ENCODE measurements around the gene NAP1L5. TPM values are rescaled to one million over a fixed set of nuclear protein-coding genes. Genes with fewer than 3 reads are reported as not detected.

The NAP1L5 gene
- total and polyA plus RNA-seq, 2 experiments from 2014 or later: 2.0 to 2.4 TPM

DNA sequence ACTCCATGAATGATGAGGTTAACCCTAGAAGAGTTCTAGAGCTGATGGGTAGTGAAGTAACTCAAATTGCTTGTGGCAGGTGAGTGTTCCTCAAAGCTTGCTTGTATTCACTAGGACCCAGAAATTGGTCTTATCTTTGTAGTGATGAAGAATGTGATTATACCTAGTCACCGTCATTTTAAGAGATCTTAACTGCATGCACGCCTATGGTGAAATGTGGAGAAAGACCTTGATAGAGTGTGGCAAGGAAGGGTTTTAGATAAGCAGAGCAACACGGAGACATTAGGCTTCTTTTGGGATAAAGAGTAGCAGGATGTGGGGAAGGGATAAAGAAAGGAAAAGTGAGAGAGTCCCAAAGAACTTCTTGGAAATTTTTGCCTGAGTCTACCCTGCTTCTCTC lies 42.4 kb downstream of the NAP1L5 start:
- no peaks in the 10 kb centered on the region for H3K79me2 ChIP-seq (replicated peaks; ENCODE audit: insufficient read depth)

More for the DNA sequence above, 42.4 kb downstream of the NAP1L5 start:
- no peaks in the 10 kb centered on the region for H4K20me1 ChIP-seq (replicated peaks; ENCODE audit: insufficient read depth)
- no peak overlapping the region for H2AFZ ChIP-seq
- no peaks in the 10 kb centered on the region; the same call in 2 of the 3 replicates for H3K9me3 Mint-ChIP-seq
- DNase-seq (ENCODE audit: low spot score) (no peak), ATAC-seq (no peak)
- no peak overlapping the region for H3K4me3 ChIP-seq
- H3F3A ChIP-seq (replicated peaks; ENCODE audit: low read depth): no peaks in the 10 kb centered on the region
- no peaks in the 10 kb centered on the region for H3K27me3 ChIP-seq (ENCODE audit: insufficient read depth)
- no peak overlapping the region for H3K27ac Mint-ChIP-seq
- peaks cover 6% of the 10 kb centered on the region for H3K27me3 Mint-ChIP-seq (ENCODE audit: insufficient read depth, low read depth, poor library complexity)
- peaks cover 12% of the 10 kb centered on the region for H3K4me1 ChIP-seq (ENCODE audit: insufficient read depth)
- peaks cover 17% of the 10 kb centered on the region; the same call in 2 of the 3 replicates for H3K4me1 Mint-ChIP-seq
- no peak overlapping the region for H3K27ac ChIP-seq (ENCODE audit: low read depth)
- TF ChIP-seq ZNF331 (CRISPR knock-in tag; IDR thresholded peaks at IDR 0.05; ENCODE audit: low read depth) (no peak), POLR2AphosphoS5 (IDR thresholded peaks at IDR 0.05; ENCODE audit: low read depth) (no peak), NANOG (IDR thresholded peaks at IDR 0.05; ENCODE audit: borderline replicate concordance) (no peak), CTCF (conservative IDR thresholded peaks at IDR 0.05; ENCODE audit: low read depth in 2 of 2) (no peak), EZH2phosphoT487 (IDR thresholded peaks at IDR 0.05; ENCODE audit: unreplicated experiment) (no peak), EZH2 (IDR thresholded peaks at IDR 0.05; ENCODE audit: low read depth, unreplicated experiment) (no peak), STAT1 (IDR thresholded peaks at IDR 0.05; ENCODE audit: unreplicated experiment) (no peak), ZNF462 (CRISPR knock-in tag; IDR thresholded peaks at IDR 0.05) (no peak), ZNF114 (CRISPR knock-in tag; IDR thresholded peaks at IDR 0.05) (no peak), JUNB (IDR thresholded peaks at IDR 0.05; ENCODE audit: unreplicated experiment) (no peak), CREB1 (CRISPR knock-in tag; IDR thresholded peaks at IDR 0.05; ENCODE audit: low read depth) (no peak)
- TF ChIP-seq, protein P1, sequence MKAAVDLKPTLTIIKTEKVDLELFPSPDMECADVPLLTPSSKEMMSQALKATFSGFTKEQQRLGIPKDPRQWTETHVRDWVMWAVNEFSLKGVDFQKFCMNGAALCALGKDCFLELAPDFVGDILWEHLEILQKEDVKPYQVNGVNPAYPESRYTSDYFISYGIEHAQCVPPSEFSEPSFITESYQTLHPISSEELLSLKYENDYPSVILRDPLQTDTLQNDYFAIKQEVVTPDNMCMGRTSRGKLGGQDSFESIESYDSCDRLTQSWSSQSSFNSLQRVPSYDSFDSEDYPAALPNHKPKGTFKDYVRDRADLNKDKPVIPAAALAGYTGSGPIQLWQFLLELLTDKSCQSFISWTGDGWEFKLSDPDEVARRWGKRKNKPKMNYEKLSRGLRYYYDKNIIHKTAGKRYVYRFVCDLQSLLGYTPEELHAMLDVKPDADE (IDR thresholded peaks at IDR 0.05): no peak
- TF ChIP-seq, protein P2, sequence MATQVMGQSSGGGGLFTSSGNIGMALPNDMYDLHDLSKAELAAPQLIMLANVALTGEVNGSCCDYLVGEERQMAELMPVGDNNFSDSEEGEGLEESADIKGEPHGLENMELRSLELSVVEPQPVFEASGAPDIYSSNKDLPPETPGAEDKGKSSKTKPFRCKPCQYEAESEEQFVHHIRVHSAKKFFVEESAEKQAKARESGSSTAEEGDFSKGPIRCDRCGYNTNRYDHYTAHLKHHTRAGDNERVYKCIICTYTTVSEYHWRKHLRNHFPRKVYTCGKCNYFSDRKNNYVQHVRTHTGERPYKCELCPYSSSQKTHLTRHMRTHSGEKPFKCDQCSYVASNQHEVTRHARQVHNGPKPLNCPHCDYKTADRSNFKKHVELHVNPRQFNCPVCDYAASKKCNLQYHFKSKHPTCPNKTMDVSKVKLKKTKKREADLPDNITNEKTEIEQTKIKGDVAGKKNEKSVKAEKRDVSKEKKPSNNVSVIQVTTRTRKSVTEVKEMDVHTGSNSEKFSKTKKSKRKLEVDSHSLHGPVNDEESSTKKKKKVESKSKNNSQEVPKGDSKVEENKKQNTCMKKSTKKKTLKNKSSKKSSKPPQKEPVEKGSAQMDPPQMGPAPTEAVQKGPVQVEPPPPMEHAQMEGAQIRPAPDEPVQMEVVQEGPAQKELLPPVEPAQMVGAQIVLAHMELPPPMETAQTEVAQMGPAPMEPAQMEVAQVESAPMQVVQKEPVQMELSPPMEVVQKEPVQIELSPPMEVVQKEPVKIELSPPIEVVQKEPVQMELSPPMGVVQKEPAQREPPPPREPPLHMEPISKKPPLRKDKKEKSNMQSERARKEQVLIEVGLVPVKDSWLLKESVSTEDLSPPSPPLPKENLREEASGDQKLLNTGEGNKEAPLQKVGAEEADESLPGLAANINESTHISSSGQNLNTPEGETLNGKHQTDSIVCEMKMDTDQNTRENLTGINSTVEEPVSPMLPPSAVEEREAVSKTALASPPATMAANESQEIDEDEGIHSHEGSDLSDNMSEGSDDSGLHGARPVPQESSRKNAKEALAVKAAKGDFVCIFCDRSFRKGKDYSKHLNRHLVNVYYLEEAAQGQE (IDR thresholded peaks at IDR 0.05; ENCODE audit: unreplicated experiment): no peak
- no peaks in the 10 kb centered on the region for H3K9me2 ChIP-seq (ENCODE audit: insufficient read depth)
- no peak overlapping the region for H3K4me2 ChIP-seq
- H3K4me3 Mint-ChIP-seq: no peak overlapping the region
- no peaks in the 10 kb centered on the region for H3K36me3 ChIP-seq (ENCODE audit: insufficient read depth)
- no peaks in the 10 kb centered on the region; the same call in 2 of the 3 replicates for H3K36me3 Mint-ChIP-seq (ENCODE audit: low read depth)

Data from GM23338 (cell line).